HepG2 (cell line): ENCODE results near the gene PRRC1. TPM values are rescaled to one million over a fixed set of nuclear protein-coding genes. Genes with fewer than 3 reads are reported as not detected.

ENCODE experiments used
- FOXO1 ChIP-seq: sonication (generic); formaldehyde crosslinking; IDR thresholded peaks from 2 replicates; pipeline ENCODE4 v1.4.0; 2020; ENCODE audit warnings: missing genetic modification reagents
- GABPA ChIP-seq, 2 experiments: IDR thresholded peaks; 2 replicates each; pipeline ENCODE4 v1.6.1; 2011 to 2016; ENCODE audit warnings: low read depth in 2 of 2, low read length in 1 of 2, missing biosample characterization in 1 of 2, missing genetic modification characterization in 1 of 2
- HCFC1 ChIP-seq: fragments of 150-350 bp; IDR thresholded peaks from 2 replicates; pipeline ENCODE4 v1.6.1; 2014; ENCODE audit warnings: low read depth, low read length
- HNRNPL ChIP-seq: fragments of 200-400 bp; formaldehyde crosslinking; IDR thresholded peaks from 2 replicates; pipeline ENCODE4 v1.6.1; 2017; ENCODE audit warnings: mild to moderate bottlenecking, low read depth, low read length
- NFATC3 ChIP-seq: sonication (generic); formaldehyde crosslinking; IDR thresholded peaks from 2 replicates; pipeline ENCODE4 v1.5.1; 2020; ENCODE audit warnings: mild to moderate bottlenecking, missing genetic modification reagents
- PAWR ChIP-seq: sonication (generic); formaldehyde crosslinking; IDR thresholded peaks from 2 replicates; pipeline ENCODE4 v1.4.0; 2020; ENCODE audit warnings: missing genetic modification reagents, mild to moderate bottlenecking, borderline replicate concordance
- ZNF12 ChIP-seq: sonication (generic); formaldehyde crosslinking; IDR thresholded peaks from 2 replicates; pipeline ENCODE4 v1.5.0; 2020; ENCODE audit warnings: missing genetic modification reagents
- ZNF484 ChIP-seq: sonication (generic); formaldehyde crosslinking; IDR thresholded peaks from 2 replicates; pipeline ENCODE4 v1.5.1; 2020; ENCODE audit warnings: mild to moderate bottlenecking, low read depth, missing genetic modification reagents, borderline replicate concordance
- ZNF572 ChIP-seq: sonication (generic); formaldehyde crosslinking; IDR thresholded peaks from 2 replicates; pipeline ENCODE4 v1.5.1; 2020; ENCODE audit warnings: mild to moderate bottlenecking, missing genetic modification reagents
- polyA plus RNA-seq, 8 experiments: library from polyadenylated mRNA; depleted of rRNA in 3 of 8; stranded (reverse) in 7 of 8; unstranded in 1 of 8; fragments of >200 nt; fragmentation: Illumina TruSeq in 4 of 8; extraction: Trizol in 4 of 8; gene quantifications; 2 replicates each; pipeline versions ENCODE4 v1.2.1 to v1.2.3, GENCODE V29; 2011 to 2016; ENCODE audit warnings: low read depth in 4 of 8, missing spikeins in 1 of 8, mixed read lengths in 1 of 8; ENCODE audit not compliant: insufficient read depth in 1 of 8
- total RNA-seq, 5 experiments: library from RNA; depleted of rRNA; stranded (reverse); fragments of >200 nt; fragmentation: Illumina TruSeq; extraction: Trizol; gene quantifications; 2 replicates each; pipeline ENCODE4 v1.2.3, GENCODE V29; 2016; ENCODE audit warnings: low read depth in 1 of 5
- TF ChIP-seq, protein P1 (sequence below): fragments of 450-650 bp; IDR thresholded peaks from 2 replicates; pipeline ENCODE4 v1.6.1; 2016
- TF ChIP-seq, protein P2 (sequence below): sonication (generic); formaldehyde crosslinking; conservative IDR thresholded peaks from 2 replicates; pipeline ENCODE4 v1.4.0; 2020; ENCODE audit warnings: missing genetic modification reagents
- TF ChIP-seq, protein P3 (sequence below): sonication (generic); formaldehyde crosslinking; IDR thresholded peaks from 2 replicates; pipeline ENCODE4 v1.5.1; 2020; ENCODE audit warnings: mild to moderate bottlenecking, missing genetic modification reagents

The PRRC1 gene
- total and polyA plus RNA-seq, 2 of the 13 experiments (the other 11 are each of a cell fraction or from before 2014, with no cell fraction given), result 48.5 to 51.9 TPM

DNA sequence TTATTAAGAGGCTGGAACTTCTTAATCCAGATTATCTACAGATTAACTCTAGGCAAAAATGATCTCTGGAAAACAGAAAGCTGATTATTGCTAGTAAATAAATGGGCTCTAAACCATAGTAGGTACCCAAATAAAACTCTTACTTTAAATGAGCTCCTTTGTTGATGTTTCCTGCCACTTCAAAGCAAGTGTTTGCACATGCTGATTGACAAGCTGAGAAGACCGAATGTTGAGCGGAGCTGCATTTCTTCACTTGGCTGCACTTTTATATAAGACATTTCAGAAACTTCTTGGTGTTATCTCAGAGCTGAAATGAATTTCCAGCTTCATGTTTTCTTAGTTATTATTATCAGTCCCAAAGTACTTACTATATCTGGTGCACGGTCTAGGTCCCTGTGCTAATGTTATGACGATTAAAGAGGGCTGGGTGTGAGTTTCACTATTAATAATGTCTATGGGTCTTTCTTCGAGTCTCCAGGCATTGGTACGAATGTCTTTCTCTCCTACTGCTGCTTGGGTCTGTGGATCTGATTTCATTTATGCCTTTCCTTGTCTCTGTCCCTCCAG lies 72.8 kb downstream of the PRRC1 start (continued):
- TF ChIP-seq ZNF484 (CRISPR knock-in tag), result no peak
- TF ChIP-seq, protein P1, sequence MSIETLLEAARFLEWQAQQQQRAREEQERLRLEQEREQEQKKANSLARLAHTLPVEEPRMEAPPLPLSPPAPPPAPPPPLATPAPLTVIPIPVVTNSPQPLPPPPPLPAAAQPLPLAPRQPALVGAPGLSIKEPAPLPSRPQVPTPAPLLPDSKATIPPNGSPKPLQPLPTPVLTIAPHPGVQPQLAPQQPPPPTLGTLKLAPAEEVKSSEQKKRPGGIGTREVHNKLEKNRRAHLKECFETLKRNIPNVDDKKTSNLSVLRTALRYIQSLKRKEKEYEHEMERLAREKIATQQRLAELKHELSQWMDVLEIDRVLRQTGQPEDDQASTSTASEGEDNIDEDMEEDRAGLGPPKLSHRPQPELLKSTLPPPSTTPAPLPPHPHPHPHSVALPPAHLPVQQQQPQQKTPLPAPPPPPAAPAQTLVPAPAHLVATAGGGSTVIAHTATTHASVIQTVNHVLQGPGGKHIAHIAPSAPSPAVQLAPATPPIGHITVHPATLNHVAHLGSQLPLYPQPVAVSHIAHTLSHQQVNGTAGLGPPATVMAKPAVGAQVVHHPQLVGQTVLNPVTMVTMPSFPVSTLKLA, result no peak
- no peak for TF ChIP-seq PAWR (CRISPR knock-in tag)
- TF ChIP-seq FOXO1 (CRISPR knock-in tag), result no peak
- TF ChIP-seq, protein P2, sequence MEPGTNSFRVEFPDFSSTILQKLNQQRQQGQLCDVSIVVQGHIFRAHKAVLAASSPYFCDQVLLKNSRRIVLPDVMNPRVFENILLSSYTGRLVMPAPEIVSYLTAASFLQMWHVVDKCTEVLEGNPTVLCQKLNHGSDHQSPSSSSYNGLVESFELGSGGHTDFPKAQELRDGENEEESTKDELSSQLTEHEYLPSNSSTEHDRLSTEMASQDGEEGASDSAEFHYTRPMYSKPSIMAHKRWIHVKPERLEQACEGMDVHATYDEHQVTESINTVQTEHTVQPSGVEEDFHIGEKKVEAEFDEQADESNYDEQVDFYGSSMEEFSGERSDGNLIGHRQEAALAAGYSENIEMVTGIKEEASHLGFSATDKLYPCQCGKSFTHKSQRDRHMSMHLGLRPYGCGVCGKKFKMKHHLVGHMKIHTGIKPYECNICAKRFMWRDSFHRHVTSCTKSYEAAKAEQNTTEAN (CRISPR knock-in tag), result no peak
- TF ChIP-seq GABPA (IDR thresholded peaks at IDR 0.05; ENCODE audit: low read depth, low read length), result no peak
- no peak for TF ChIP-seq GABPA (CRISPR knock-in tag; IDR thresholded peaks at IDR 0.05; ENCODE audit: low read depth)
- TF ChIP-seq NFATC3, result no peak
- TF ChIP-seq, protein P3, sequence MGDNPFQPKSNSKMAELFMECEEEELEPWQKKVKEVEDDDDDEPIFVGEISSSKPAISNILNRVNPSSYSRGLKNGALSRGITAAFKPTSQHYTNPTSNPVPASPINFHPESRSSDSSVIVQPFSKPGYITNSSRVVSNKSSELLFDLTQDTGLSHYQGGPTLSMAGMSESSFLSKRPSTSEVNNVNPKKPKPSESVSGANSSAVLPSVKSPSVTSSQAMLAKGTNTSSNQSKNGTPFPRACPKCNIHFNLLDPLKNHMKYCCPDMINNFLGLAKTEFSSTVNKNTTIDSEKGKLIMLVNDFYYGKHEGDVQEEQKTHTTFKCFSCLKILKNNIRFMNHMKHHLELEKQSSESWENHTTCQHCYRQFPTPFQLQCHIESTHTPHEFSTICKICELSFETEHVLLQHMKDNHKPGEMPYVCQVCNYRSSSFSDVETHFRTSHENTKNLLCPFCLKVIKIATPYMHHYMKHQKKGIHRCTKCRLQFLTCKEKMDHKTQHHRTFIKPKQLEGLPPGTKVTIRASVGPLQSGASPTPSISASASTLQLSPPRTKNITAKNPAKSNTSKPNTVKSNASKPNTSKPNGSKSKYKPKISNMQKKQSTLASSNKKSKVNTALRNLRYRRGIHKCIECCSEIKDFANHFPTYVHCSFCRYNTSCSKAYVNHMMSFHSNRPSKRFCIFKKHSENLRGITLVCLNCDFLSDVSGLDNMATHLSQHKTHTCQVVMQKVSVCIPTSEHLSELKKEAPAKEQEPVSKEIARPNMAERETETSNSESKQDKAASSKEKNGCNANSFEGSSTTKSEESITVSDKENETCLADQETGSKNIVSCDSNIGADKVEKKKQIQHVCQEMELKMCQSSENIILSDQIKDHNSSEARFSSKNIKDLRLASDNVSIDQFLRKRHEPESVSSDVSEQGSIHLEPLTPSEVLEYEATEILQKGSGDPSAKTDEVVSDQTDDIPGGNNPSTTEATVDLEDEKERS (CRISPR knock-in tag), result no peak
- no peak for TF ChIP-seq ZNF572 (CRISPR knock-in tag)
- TF ChIP-seq ZNF12 (CRISPR knock-in tag), result no peak
- no peak for TF ChIP-seq HNRNPL
- no peak for TF ChIP-seq HCFC1
